ENCODE results near the gene USP38.

- TF ChIP-seq POLR2A (IDR thresholded peaks at IDR 0.05) = no peak
- TF ChIP-seq, protein P1, sequence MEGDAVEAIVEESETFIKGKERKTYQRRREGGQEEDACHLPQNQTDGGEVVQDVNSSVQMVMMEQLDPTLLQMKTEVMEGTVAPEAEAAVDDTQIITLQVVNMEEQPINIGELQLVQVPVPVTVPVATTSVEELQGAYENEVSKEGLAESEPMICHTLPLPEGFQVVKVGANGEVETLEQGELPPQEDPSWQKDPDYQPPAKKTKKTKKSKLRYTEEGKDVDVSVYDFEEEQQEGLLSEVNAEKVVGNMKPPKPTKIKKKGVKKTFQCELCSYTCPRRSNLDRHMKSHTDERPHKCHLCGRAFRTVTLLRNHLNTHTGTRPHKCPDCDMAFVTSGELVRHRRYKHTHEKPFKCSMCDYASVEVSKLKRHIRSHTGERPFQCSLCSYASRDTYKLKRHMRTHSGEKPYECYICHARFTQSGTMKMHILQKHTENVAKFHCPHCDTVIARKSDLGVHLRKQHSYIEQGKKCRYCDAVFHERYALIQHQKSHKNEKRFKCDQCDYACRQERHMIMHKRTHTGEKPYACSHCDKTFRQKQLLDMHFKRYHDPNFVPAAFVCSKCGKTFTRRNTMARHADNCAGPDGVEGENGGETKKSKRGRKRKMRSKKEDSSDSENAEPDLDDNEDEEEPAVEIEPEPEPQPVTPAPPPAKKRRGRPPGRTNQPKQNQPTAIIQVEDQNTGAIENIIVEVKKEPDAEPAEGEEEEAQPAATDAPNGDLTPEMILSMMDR (IDR thresholded peaks at IDR 0.05) = no peak
Observed at GRCh38 chr4:143252478-143252877, 67.8 kb downstream of the USP38 start.
